Hepatocyte (in vitro differentiated cells): ENCODE measurements around the gene PPM1F. TPM values are rescaled to one million over a fixed set of nuclear protein-coding genes. Genes with fewer than 3 reads are reported as not detected.

Experiments used
- DNase-seq: peaks from one replicate; pipeline ENCODE4 v3.0.0-alpha.2; 2016; ENCODE audit warnings: low spot score
- H2AFZ ChIP-seq: fragments of 200-600 bp; sonication (generic); 2 replicates; pipeline ENCODE4 v1.6.0; 2016; ENCODE audit warnings: antibody characterized with exemption, mild to moderate bottlenecking
- H3K27ac ChIP-seq: fragments of 200-600 bp; sonication (generic); 2 replicates; pipeline ENCODE4 v1.5.1; 2016; ENCODE audit warnings: mild to moderate bottlenecking
- H3K27me3 ChIP-seq: fragments of 200-600 bp; sonication (generic); 2 replicates; pipeline ENCODE4 v1.6.1; 2016
- H3K36me3 ChIP-seq: fragments of 200-600 bp; sonication (generic); replicated peaks from 2 replicates; pipeline ENCODE4 v1.5.1; 2016; ENCODE audit warnings: low read depth; ENCODE audit not compliant: insufficient read depth
- H3K4me1 ChIP-seq: fragments of 200-600 bp; sonication (generic); 2 replicates; pipeline ENCODE4 v1.5.1; 2016; ENCODE audit warnings: mild to moderate bottlenecking, moderate library complexity; ENCODE audit not compliant: insufficient read depth
- H3K4me2 ChIP-seq: fragments of 200-600 bp; sonication (generic); 2 replicates; pipeline ENCODE4 v1.6.0; 2016
- H3K4me3 ChIP-seq: fragments of 200-600 bp; sonication (generic); 2 replicates; pipeline ENCODE4 v1.5.1; 2016; ENCODE audit warnings: mild to moderate bottlenecking
- H3K79me2 ChIP-seq: fragments of 200-600 bp; sonication (generic); 2 replicates; pipeline ENCODE4 v1.6.0; 2017; ENCODE audit warnings: mild to moderate bottlenecking
- H3K9me2 ChIP-seq: fragments of 200-600 bp; sonication (generic); replicated peaks from 2 replicates; pipeline ENCODE4 v1.6.0; 2017; ENCODE audit warnings: mild to moderate bottlenecking; ENCODE audit not compliant: insufficient read depth
- H3K9me3 ChIP-seq: fragments of 200-600 bp; sonication (generic); 2 replicates; pipeline ENCODE4 v1.5.1; 2016; ENCODE audit warnings: low read depth, mild to moderate bottlenecking
- H4K20me1 ChIP-seq: fragments of 200-600 bp; sonication (generic); 2 replicates; pipeline ENCODE4 v1.6.0; 2016; ENCODE audit warnings: mild to moderate bottlenecking; ENCODE audit not compliant: insufficient read depth, poor library complexity, severe bottlenecking
- EZH2 ChIP-seq: fragments of 200-600 bp; sonication (generic); IDR thresholded peaks from 2 replicates; pipeline ENCODE4 v1.6.1; 2016; ENCODE audit warnings: antibody characterized with exemption, mild to moderate bottlenecking, borderline replicate concordance
- EZH2phosphoT487 ChIP-seq: fragments of 200-600 bp; sonication (generic); IDR thresholded peaks from one replicate; pipeline ENCODE4 v1.6.1; 2018; ENCODE audit warnings: antibody characterized with exemption, mild to moderate bottlenecking, low read depth, moderate library complexity; ENCODE audit not compliant: unreplicated experiment, severe bottlenecking
- WGBS: methylation state at CpG from one replicate; pipeline ENCODE4 v1.1.6; 2016; ENCODE audit warnings: low lambda C conversion rate; ENCODE audit errors: missing lambda C conversion rate; 5-methylcytosine and 5-hydroxymethylcytosine counted together
- polyA plus RNA-seq: library from polyadenylated mRNA; unstranded; fragments of >200 nt; fragmentation: Nextera tagmentation; extraction: Ambion mirVana; gene quantifications from 2 replicates; pipeline ENCODE4 v1.2.1, GENCODE V29; 2016
- total RNA-seq: library from RNA; depleted of rRNA; stranded (reverse); fragments of >200 nt; gene quantifications from 2 replicates; pipeline ENCODE4 v1.2.3, GENCODE V29; 2014
- TF ChIP-seq, protein P1 (sequence below): fragments of 200-600 bp; sonication (generic); IDR thresholded peaks from 2 replicates; pipeline ENCODE4 v1.5.1; 2016; ENCODE audit warnings: antibody characterized with exemption, mild to moderate bottlenecking; ENCODE audit not compliant: poor library complexity

The PPM1F gene
- total and polyA plus RNA-seq, 2 experiments from 2014 or later = 16.1 to 17.8 TPM

DNA sequence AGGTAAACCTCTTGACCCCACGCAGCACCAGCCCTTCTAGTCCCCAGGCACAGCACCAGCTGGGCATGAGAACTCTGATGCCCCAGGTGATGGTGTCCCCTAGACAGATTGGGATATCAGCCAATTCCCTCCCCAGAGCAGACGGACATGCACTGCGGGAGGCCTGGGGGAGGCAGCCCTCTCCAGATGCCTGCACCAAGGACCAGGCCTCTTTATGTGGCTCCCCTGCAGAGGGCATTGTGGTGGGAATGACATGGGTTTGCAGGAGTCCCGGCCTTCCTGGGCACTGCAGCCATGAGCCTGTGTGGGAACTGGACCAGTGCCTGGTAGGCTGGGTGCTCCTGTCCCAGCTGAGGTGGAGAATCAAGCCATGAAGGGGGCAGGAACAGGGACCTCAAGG lies 25.9 kb downstream of the PPM1F start:
- H3K36me3 ChIP-seq = no peaks in the 10 kb centered on the region
- H2AFZ ChIP-seq = no peak overlapping the region
- no peak overlapping the region for H3K4me2 ChIP-seq
- WGBS = 86% methylated on average over 4 of the region's 4 CpGs
- no peaks in the 10 kb centered on the region for H4K20me1 ChIP-seq
- no peaks in the 10 kb centered on the region for H3K4me1 ChIP-seq
- DNase-seq = no peak
- H3K9me3 ChIP-seq = no peaks in the 10 kb centered on the region
- H3K4me3 ChIP-seq = no peak overlapping the region
- H3K27ac ChIP-seq = no peak overlapping the region
- TF ChIP-seq, protein P1, sequence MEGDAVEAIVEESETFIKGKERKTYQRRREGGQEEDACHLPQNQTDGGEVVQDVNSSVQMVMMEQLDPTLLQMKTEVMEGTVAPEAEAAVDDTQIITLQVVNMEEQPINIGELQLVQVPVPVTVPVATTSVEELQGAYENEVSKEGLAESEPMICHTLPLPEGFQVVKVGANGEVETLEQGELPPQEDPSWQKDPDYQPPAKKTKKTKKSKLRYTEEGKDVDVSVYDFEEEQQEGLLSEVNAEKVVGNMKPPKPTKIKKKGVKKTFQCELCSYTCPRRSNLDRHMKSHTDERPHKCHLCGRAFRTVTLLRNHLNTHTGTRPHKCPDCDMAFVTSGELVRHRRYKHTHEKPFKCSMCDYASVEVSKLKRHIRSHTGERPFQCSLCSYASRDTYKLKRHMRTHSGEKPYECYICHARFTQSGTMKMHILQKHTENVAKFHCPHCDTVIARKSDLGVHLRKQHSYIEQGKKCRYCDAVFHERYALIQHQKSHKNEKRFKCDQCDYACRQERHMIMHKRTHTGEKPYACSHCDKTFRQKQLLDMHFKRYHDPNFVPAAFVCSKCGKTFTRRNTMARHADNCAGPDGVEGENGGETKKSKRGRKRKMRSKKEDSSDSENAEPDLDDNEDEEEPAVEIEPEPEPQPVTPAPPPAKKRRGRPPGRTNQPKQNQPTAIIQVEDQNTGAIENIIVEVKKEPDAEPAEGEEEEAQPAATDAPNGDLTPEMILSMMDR = no peak
- no peaks in the 10 kb centered on the region for H3K9me2 ChIP-seq
- H3K79me2 ChIP-seq = no peaks in the 10 kb centered on the region
- H3K27me3 ChIP-seq = no peaks in the 10 kb centered on the region

GRCh38 chr22:21923163-21923561 lies 29.5 kb downstream of the PPM1F start:
- Histone ChIP-seq H3K27me3 (no peaks in the 10 kb centered on the region), H3K79me2 (no peaks in the 10 kb centered on the region), H2AFZ (no peak overlapping the region), H3K9me2 (no peaks in the 10 kb centered on the region), H3K4me2 (no peak overlapping the region), H4K20me1 (no peaks in the 10 kb centered on the region), H3K9me3 (no peaks in the 10 kb centered on the region), H3K4me3 (no peak overlapping the region), H3K27ac (no peak overlapping the region), H3K4me1 (no peaks in the 10 kb centered on the region), H3K36me3 (no peaks in the 10 kb centered on the region)
- DNase-seq = no peak
- TF ChIP-seq, protein P1 = no peak
- TF ChIP-seq EZH2phosphoT487 = no peak
- TF ChIP-seq EZH2 = no peak
- 96% methylated on average over 21 of the region's 21 CpGs for WGBS

- Histone ChIP-seq H3K27me3 (no peaks in the 10 kb centered on the region), H3K27ac (no peak overlapping the region), H2AFZ (no peak overlapping the region), H3K36me3 (no peaks in the 10 kb centered on the region), H3K9me2 (no peaks in the 10 kb centered on the region), H3K79me2 (no peaks in the 10 kb centered on the region), H3K4me1 (no peaks in the 10 kb centered on the region), H3K9me3 (no peaks in the 10 kb centered on the region), H4K20me1 (no peaks in the 10 kb centered on the region), H3K4me3 (no peak overlapping the region), H3K4me2 (no peak overlapping the region)
- TF ChIP-seq, protein P1 = no peak
- TF ChIP-seq EZH2 (no peak), EZH2phosphoT487 (no peak)
- WGBS = 92% methylated on average over 20 of the region's 20 CpGs
- DNase-seq = no peak
These were observed 30.1 kb downstream of the PPM1F start for GRCh38 chr22:21922370-21923162.
